Measurements from ENCODE around the gene AMPD1. TPM values are rescaled to one million over a fixed set of nuclear protein-coding genes. Genes with fewer than 3 reads are reported as not detected.

Gene AMPD1
- total and polyA plus RNA-seq, 10 of the 15 experiments (the other 5 are each of a cell fraction or from before 2014, with no cell fraction given) = 0.12 to 0.30 (median 0.14) TPM; not detected in 7

DNA sequence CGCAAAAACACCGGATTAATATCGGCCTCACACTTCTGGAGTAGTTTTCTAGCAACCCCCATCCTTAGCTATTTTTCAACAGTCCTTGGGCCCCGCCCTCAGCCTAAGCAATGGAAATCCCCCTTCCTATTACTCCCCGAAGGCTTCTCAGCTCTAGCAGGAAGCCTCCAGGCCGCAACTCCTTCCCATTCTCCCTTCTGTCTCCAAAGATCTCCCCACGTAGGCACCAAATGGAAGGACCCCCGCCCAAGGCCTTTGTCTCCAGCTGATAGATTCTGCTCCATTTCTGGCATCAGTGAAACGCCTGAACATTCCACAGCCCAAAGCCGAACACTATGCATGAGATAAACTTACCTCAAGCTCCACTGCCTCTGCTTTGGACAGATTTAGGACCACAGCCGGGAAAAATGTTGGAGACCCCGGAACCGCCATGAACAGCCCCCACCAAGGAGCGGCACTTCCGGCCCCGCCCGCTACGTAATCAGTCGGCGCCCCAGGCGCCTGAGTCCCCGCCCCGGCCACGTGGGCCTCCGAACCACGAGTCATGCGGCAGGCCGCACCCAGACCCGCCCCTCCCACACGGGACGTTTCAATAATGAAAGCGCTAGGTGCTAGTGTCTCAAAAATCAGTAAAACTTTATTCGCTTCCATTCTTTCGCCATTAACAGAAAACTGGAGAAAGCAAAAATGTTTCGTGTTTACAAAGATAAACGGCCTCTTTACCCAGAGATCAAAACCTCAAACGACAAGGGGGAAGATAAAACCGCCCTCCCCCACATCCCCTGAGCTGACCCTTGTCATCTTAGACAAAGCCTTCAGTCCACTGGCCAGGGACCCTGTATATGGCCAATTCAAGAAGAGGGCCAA is 21.2 kb upstream of the AMPD1 start, which contains the start of gene NRAS:
NRAS (minus strand) TSS at position 468 of the 867 bp plus-strand sequence. CDS start 611 bp downstream, outside the sequence.
- intact Hi-C loops (cut with micrococcal nuclease; ENCODE audit: unreplicated experiment) (loop anchor here (2.0 kb wide), 1 partner anchor 40 kb away; the partner anchor contains the start of gene CSDE1), in situ Hi-C loops (cut with MboI) (no loop called here)
- no peaks in the 10 kb centered on the region for H4K20me1 ChIP-seq (ENCODE audit: control insufficient read depth, insufficient read depth)
- H3K9me3 ChIP-seq (replicated peaks; ENCODE audit: control insufficient read depth, insufficient read depth, low read length) = no peaks in the 10 kb centered on the region
- DNase-seq (ENCODE audit: low read depth, low spot score) (peak; percentile 56), ATAC-seq (peak; percentile 96), FAIRE-seq (peak; percentile 38)
- H2AFZ ChIP-seq (ENCODE audit: control insufficient read depth, low read depth, low read length) = peak within 1 kb of the TSS; percentile 76
- under 1% methylated on average over 38 of the region's 38 CpGs for WGBS (ENCODE audit: insufficient coverage, insufficient replicate concordance, low lambda C conversion rate, missing lambda C conversion rate)
- H3K27me3 ChIP-seq (replicated peaks in 1 of 2; ENCODE audit: control insufficient read depth in 2 of 2, insufficient read depth in 2 of 2, low read length in 1 of 2) = no peaks in the 10 kb centered on the region
- H3K79me2 ChIP-seq (ENCODE audit: control insufficient read depth, insufficient read depth, low read length) = peaks cover 28% of the 10 kb centered on the region
- ChIA-PET SMC1A (ENCODE audit: uncharacterized antibody, unreplicated experiment) (interaction anchor here (0.7 to 3.3 kb wide), 11 partner anchors 9 to 397 kb away, joined by 3 to 24 read pairs (median 6); partner anchors contain the start of genes BCAS2, CSDE1 and SIKE1), CTCF (interaction anchor here (0.6 to 1.6 kb wide), 10 partner anchors 10 to 397 kb away, joined by 3 to 5 read pairs (median 4); partner anchors contain the start of gene BCAS2), POLR2A (interaction anchor here (1.0 to 5.1 kb wide), 8 partner anchors 28 to 205 kb away, joined by 3 to 36 read pairs (median 4); partner anchors contain the start of genes CSDE1, SIKE1 and TRIM33), RAD21 (ENCODE audit: unreplicated experiment) (interaction anchor here (0.6 to 1.4 kb wide), 7 partner anchors 35 to 66 kb away, joined by 3 to 5 read pairs (median 3); partner anchors contain the start of genes CSDE1, DENND2C and SIKE1)
- peak within 1 kb of the TSS; percentile 98 for H3K9ac ChIP-seq (ENCODE audit: control insufficient read depth, insufficient read depth, low read length)
- BruUV-seq (replicated peaks) = no TSS peak
- H3K36me3 ChIP-seq (ENCODE audit: control insufficient read depth in 2 of 2, insufficient read depth in 2 of 2, low read length in 1 of 2) = peaks cover 9 to 23% of the 10 kb centered on the region in 2 experiments
- peak within 1 kb of the TSS; percentile 93 for H3K4me3 ChIP-seq
- H3K4me2 ChIP-seq (ENCODE audit: control insufficient read depth, insufficient read depth) = peak within 1 kb of the TSS; percentile 85
- no peaks in the 10 kb centered on the region for H3K4me1 ChIP-seq (ENCODE audit: control insufficient read depth, insufficient read depth, low read length)
- peak within 1 kb of the TSS; percentile 98 for H3K27ac ChIP-seq (ENCODE audit: control insufficient read depth, insufficient read depth)
- TF ChIP-seq, protein P1, sequence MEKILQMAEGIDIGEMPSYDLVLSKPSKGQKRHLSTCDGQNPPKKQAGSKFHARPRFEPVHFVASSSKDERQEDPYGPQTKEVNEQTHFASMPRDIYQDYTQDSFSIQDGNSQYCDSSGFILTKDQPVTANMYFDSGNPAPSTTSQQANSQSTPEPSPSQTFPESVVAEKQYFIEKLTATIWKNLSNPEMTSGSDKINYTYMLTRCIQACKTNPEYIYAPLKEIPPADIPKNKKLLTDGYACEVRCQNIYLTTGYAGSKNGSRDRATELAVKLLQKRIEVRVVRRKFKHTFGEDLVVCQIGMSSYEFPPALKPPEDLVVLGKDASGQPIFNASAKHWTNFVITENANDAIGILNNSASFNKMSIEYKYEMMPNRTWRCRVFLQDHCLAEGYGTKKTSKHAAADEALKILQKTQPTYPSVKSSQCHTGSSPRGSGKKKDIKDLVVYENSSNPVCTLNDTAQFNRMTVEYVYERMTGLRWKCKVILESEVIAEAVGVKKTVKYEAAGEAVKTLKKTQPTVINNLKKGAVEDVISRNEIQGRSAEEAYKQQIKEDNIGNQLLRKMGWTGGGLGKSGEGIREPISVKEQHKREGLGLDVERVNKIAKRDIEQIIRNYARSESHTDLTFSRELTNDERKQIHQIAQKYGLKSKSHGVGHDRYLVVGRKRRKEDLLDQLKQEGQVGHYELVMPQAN (conservative IDR thresholded peaks at IDR 0.05) = peak; percentile 84; the same call in 1 of the 2 replicates
- TF ChIP-seq FOXM1 (IDR thresholded peaks at IDR 0.05; ENCODE audit: low read depth, low read length) = no peak; the same call in 1 of the 2 replicates
- TF ChIP-seq, protein P2, sequence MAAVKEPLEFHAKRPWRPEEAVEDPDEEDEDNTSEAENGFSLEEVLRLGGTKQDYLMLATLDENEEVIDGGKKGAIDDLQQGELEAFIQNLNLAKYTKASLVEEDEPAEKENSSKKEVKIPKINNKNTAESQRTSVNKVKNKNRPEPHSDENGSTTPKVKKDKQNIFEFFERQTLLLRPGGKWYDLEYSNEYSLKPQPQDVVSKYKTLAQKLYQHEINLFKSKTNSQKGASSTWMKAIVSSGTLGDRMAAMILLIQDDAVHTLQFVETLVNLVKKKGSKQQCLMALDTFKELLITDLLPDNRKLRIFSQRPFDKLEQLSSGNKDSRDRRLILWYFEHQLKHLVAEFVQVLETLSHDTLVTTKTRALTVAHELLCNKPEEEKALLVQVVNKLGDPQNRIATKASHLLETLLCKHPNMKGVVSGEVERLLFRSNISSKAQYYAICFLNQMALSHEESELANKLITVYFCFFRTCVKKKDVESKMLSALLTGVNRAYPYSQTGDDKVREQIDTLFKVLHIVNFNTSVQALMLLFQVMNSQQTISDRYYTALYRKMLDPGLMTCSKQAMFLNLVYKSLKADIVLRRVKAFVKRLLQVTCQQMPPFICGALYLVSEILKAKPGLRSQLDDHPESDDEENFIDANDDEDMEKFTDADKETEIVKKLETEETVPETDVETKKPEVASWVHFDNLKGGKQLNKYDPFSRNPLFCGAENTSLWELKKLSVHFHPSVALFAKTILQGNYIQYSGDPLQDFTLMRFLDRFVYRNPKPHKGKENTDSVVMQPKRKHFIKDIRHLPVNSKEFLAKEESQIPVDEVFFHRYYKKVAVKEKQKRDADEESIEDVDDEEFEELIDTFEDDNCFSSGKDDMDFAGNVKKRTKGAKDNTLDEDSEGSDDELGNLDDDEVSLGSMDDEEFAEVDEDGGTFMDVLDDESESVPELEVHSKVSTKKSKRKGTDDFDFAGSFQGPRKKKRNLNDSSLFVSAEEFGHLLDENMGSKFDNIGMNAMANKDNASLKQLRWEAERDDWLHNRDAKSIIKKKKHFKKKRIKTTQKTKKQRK (IDR thresholded peaks at IDR 0.05; ENCODE audit: low read depth, low read length) = 0 out of 2 replicates have a peak, but pooled peaks have one; percentile 5
- TF ChIP-seq RBBP5 (conservative IDR thresholded peaks at IDR 0.05) = no peak
- TF ChIP-seq POLR2AphosphoS2 (IDR thresholded peaks at IDR 0.05; ENCODE audit: low read depth, low read length) = peak; percentile 94
- no peak for TF ChIP-seq SUPT20H (IDR thresholded peaks at IDR 0.05; ENCODE audit: borderline replicate concordance, control insufficient read depth, low read depth, low read length)
- no peak for TF ChIP-seq SMAD1 (IDR thresholded peaks at IDR 0.05; ENCODE audit: low read depth, partially characterized antibody)
- TF ChIP-seq RUNX3 (IDR thresholded peaks at IDR 0.05; ENCODE audit: low read length) = peak; percentile 58; the same call in 1 of the 2 replicates
- TF ChIP-seq, protein P3, sequence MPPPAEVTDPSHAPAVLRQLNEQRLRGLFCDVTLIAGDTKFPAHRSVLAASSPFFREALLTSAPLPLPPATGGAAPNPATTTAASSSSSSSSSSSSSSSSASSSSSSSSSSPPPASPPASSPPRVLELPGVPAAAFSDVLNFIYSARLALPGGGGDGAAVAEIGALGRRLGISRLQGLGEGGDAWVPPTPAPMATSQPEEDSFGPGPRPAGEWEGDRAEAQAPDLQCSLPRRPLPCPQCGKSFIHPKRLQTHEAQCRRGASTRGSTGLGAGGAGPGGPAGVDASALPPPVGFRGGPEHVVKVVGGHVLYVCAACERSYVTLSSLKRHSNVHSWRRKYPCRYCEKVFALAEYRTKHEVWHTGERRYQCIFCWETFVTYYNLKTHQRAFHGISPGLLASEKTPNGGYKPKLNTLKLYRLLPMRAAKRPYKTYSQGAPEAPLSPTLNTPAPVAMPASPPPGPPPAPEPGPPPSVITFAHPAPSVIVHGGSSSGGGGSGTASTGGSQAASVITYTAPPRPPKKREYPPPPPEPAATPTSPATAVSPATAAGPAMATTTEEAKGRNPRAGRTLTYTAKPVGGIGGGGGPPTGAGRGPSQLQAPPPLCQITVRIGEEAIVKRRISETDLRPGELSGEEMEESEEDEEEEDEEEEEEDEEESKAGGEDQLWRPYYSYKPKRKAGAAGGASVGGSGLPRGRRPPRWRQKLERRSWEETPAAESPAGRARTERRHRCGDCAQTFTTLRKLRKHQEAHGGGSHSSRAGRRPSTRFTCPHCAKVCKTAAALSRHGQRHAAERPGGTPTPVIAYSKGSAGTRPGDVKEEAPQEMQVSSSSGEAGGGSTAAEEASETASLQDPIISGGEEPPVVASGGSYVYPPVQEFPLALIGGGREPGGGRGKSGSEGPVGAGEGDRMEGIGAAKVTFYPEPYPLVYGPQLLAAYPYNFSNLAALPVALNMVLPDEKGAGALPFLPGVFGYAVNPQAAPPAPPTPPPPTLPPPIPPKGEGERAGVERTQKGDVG (CRISPR knock-in tag; IDR thresholded peaks at IDR 0.05) = no peak
- peak; percentile 45 to 49; a peak in 1 of 4 replicates for TF ChIP-seq IKZF2 (IDR thresholded peaks at IDR 0.05)
- no peak for TF ChIP-seq SPI1 (IDR thresholded peaks at IDR 0.05; ENCODE audit: borderline replicate concordance, insufficient read depth, low read depth, low read length)
- peak; percentile 75; the same call in 1 of the 2 replicates for TF ChIP-seq MTA3 (IDR thresholded peaks at IDR 0.05; ENCODE audit: borderline replicate concordance, low read length)

Data from GM12878 (cell line).